GM19328 (cell line): ENCODE measurements around the gene SUPT20HL1.
"Not testable (repeated sequence)": the region's sequence is repeated elsewhere in the genome, so short reads cannot be mapped to it uniquely, and the experiment has no call there.

ENCODE experiments used
- ATAC-seq: cut with Tn5 transposase; IDR thresholded peaks from one replicate; pipeline ENCODE4 v1.9.1; 2021; ENCODE audit warnings: mild to moderate bottlenecking, moderate library complexity; ENCODE audit not compliant: unreplicated experiment

The SUPT20HL1 gene

GRCh38 chrX:24360272-24360671 is at the start of gene SUPT20HL1:
Gene SUPT20HL1, plus strand, starts transcription at chrX:24360639. Its CDS starts 2,122 bp downstream, at chrX:24362761.
- no peak for ATAC-seq

- not testable (repeated sequence) for ATAC-seq
These were observed 49.5 kb upstream of the SUPT20HL1 start for GRCh38 chrX:24310916-24311315.

GRCh38 chrX:24311507-24312248 is 48.8 kb upstream of the SUPT20HL1 start:
- ATAC-seq = not testable (repeated sequence)

GRCh38 chrX:24312249-24312607 is 48.2 kb upstream of the SUPT20HL1 start:
- ATAC-seq = not testable (repeated sequence)

GRCh38 chrX:24314019-24314635 is 46.3 kb upstream of the SUPT20HL1 start, which contains the start of gene SUPT20HL2:
Gene SUPT20HL2, minus strand, starts transcription at chrX:24314069. Its CDS starts 754 bp downstream, at chrX:24313315.
- ATAC-seq = no peak

- ATAC-seq = no peak
These were observed 44.3 kb upstream of the SUPT20HL1 start for GRCh38 chrX:24316111-24316510.

- ATAC-seq = no peak
These were observed 42.9 kb upstream of the SUPT20HL1 start for GRCh38 chrX:24317567-24317966.

- no peak for ATAC-seq
These were observed 38.6 kb upstream of the SUPT20HL1 start for GRCh38 chrX:24321741-24322395.

GRCh38 chrX:24325231-24325630 is 35.2 kb upstream of the SUPT20HL1 start:
- ATAC-seq = no peak

GRCh38 chrX:24332878-24333277 is 27.6 kb upstream of the SUPT20HL1 start:
- no peak for ATAC-seq

- ATAC-seq = no peak
These were observed 27.1 kb upstream of the SUPT20HL1 start for GRCh38 chrX:24333371-24333770.

- ATAC-seq = no peak
These were observed 26.0 kb upstream of the SUPT20HL1 start for GRCh38 chrX:24334461-24334860.

GRCh38 chrX:24335871-24336270 is 24.6 kb upstream of the SUPT20HL1 start:
- no peak for ATAC-seq

GRCh38 chrX:24339911-24340310 is 20.5 kb upstream of the SUPT20HL1 start:
- ATAC-seq = no peak

- ATAC-seq = no peak
These were observed 19.9 kb upstream of the SUPT20HL1 start for GRCh38 chrX:24340501-24340900.

- no peak for ATAC-seq
These were observed 18.6 kb upstream of the SUPT20HL1 start for GRCh38 chrX:24341795-24342194.

- no peak for ATAC-seq
These were observed 16.7 kb upstream of the SUPT20HL1 start for GRCh38 chrX:24343719-24344118.

- no peak for ATAC-seq
These were observed 12.6 kb upstream of the SUPT20HL1 start for GRCh38 chrX:24347881-24348280.

GRCh38 chrX:24350217-24350616 is 10.2 kb upstream of the SUPT20HL1 start:
- ATAC-seq = no peak

- ATAC-seq = no peak
These were observed 5.3 kb upstream of the SUPT20HL1 start for GRCh38 chrX:24355095-24355494.

GRCh38 chrX:24357106-24357505 is 3.3 kb upstream of the SUPT20HL1 start:
- no peak for ATAC-seq
